Loucy (cell line): ENCODE measurements around the gene CACNA2D3.

ENCODE experiments used
- EZH2phosphoT487 ChIP-seq: fragments of 200-600 bp; IDR thresholded peaks from 2 replicates; pipeline ENCODE4 v1.6.1; 2018; ENCODE audit warnings: antibody characterized with exemption, mild to moderate bottlenecking, moderate library complexity, borderline replicate concordance
- TF ChIP-seq, protein P1 (sequence below): fragments of 200-600 bp; sonication (generic); conservative IDR thresholded peaks from 2 replicates; pipeline ENCODE4 v1.5.1; 2014; ENCODE audit warnings: mild to moderate bottlenecking, antibody characterized with exemption, low read length

DNA sequence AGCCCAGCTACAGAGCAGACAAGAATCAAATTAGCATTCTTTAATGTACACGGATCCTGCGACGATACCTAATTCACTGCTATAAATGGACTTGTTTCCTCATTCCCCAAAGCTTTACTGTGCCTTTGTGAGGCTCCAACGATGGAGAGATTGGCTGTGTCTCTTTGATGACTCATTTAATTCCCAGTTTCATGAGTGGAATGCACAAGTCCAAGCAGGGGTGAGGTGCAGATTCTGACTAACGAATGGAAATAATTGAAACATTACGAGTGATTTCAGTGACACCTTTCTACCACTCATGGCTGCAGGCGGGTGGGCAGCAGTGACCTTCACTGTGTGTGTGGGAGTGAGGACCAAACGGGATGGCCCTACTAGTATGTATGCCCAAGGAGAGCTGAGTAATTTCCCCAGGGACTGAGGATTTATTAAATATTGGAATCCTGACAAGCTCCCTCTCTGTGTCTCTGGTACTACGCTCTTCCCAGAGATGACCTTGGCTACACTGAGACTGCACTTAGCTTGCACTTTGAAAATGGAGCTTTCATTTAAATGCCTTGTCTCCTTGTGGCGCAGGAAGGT, 156.7 kb downstream of the CACNA2D3 start:
- TF ChIP-seq, protein P1, sequence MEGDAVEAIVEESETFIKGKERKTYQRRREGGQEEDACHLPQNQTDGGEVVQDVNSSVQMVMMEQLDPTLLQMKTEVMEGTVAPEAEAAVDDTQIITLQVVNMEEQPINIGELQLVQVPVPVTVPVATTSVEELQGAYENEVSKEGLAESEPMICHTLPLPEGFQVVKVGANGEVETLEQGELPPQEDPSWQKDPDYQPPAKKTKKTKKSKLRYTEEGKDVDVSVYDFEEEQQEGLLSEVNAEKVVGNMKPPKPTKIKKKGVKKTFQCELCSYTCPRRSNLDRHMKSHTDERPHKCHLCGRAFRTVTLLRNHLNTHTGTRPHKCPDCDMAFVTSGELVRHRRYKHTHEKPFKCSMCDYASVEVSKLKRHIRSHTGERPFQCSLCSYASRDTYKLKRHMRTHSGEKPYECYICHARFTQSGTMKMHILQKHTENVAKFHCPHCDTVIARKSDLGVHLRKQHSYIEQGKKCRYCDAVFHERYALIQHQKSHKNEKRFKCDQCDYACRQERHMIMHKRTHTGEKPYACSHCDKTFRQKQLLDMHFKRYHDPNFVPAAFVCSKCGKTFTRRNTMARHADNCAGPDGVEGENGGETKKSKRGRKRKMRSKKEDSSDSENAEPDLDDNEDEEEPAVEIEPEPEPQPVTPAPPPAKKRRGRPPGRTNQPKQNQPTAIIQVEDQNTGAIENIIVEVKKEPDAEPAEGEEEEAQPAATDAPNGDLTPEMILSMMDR = no peak
- TF ChIP-seq EZH2phosphoT487 = no peak
